HG03280 (cell line): ENCODE data around the gene GSC.
"Not testable (repeated sequence)": the region's sequence is repeated elsewhere in the genome, so short reads cannot be mapped to it uniquely, and the experiment has no call there.

Experiments used
- ATAC-seq: cut with Tn5 transposase; IDR thresholded peaks from one replicate; pipeline ENCODE4 v1.9.1; 2021; ENCODE audit warnings: mild to moderate bottlenecking, moderate library complexity; ENCODE audit not compliant: unreplicated experiment

GSC gene

DNA sequence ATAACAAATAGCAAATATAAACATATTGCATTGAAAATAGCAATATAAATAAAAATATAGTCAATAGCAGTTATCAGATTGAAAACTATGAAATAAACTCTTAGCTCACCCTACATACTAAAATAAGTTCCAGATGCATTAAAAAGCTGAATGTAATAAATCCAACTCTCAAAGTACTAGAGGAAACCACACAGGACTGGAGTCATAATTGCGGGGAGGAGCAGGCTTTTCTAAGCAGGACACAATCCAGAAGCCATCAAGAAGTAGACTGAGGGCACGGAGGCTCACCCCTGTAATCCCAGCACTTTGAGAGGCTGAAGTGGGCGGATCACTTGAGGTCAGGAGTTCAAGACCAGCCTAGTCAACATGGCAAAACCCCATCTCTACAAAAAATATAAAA lies 22.2 kb downstream of the GSC start:
- ATAC-seq, result no peak

DNA sequence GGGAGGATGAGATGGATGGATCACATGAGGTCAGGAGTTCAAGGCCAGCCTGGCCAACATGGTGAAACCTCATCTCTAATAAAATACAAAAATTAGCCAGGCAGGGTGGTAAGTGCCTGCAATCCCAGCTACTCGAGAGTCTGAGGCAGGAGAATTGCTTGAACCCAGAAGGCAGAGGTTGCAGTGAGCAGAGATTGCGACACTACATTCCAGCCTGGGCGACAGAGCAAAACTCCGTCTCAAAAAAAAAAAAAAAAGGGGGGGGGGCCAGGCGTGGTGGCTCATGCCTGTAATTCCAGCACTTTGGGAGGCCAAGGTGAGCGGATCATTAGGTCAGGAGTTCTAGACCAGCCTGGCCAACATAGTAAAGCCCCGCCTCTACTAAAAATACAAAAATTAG lies 22.8 kb downstream of the GSC start:
- not testable (repeated sequence) for ATAC-seq

DNA sequence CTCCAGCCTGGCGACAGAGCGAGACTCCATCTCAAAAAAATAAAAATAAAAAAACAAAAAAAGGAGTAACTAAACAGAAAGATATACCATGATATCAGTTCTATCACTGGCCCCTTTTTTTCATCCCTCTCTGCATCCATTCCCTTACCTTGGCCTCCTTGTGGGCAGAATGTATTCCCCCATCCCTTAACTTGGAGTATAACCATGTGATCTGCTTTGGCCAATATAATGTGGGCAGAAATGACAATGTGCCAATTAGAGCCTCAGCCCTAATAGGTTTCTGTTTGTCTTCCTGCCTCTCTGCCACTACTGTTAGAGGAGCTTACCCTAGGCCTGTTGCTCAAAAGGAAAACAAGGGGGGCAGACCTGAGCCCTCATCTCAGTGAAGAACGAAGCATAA lies 23.8 kb downstream of the GSC start:
- no peak for ATAC-seq

DNA sequence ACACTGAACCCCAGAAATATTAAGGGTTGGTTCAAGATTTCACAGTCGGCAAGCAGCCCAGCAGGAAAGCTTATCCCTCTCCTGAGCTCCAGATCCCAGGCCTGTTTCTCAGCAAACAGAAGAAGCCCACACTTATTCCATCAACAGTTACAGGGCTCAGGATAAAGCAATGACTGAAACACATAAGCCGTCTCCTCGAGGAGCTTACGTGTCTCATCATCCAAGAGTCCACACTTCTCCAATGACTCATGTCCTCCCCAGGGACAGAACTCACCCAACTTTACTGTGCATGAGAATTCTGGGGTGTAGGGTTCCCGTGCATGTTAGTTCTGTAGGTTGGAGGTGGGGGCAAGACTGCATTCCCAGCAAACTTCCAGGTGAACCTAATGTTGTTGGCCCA lies 31.2 kb downstream of the GSC start:
- ATAC-seq, result no peak

DNA sequence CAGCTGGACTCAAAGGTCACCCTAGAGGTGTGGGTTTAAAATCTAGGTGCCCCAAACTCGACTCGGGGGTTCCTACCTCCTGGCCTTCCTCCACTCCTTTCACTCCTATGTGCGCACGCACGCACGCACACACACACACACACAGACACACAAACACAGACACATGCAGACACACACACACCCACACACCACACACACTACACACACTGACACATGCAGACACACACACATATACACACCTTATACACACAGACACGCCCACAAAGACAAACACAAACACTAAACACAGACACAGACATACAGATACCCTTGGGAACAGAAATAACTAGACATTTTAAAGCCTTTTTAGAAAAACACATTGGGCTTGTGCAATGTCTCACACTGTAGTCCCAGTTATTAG lies 31.8 kb downstream of the GSC start:
- no peak for ATAC-seq

DNA sequence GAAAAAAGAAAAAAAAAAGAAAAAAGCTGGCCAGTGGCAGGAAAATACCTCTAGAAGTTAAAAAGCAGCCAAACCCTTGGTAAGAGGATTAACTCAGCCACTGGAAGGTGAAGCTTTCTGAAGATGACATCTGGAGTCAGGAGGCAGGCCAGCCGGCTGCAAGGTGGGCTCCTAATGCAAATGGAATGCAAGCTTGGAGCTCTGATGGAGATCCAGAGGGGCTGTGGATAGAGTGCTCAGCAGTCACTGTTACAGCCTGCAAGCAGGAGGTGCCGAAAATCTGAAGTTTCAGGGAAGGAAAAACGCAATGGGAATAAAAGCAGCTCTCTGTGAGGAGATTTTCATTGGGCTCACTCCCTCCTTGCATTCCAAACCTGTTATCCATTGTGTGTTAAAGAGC lies 41.0 kb downstream of the GSC start:
- ATAC-seq, result no peak

DNA sequence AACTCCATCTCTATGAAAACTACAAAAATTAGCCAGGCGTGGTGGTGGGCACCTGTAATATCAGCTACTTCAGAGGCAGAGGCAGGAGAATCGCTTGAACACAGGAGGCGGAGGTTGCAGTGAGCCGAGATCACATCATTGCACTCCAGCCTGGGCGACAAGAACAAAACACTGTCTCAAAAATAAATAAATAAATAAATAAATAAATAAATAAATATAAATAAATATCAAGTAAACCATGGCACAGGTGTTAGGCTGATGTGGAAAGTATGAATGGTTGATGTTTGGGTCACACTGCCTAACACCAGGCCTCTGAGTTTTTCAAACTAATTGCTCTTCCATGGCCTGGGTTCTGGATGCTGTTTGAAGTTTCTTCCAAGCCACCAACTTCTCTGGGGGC lies 41.5 kb downstream of the GSC start:
- ATAC-seq, result not testable (repeated sequence)

DNA sequence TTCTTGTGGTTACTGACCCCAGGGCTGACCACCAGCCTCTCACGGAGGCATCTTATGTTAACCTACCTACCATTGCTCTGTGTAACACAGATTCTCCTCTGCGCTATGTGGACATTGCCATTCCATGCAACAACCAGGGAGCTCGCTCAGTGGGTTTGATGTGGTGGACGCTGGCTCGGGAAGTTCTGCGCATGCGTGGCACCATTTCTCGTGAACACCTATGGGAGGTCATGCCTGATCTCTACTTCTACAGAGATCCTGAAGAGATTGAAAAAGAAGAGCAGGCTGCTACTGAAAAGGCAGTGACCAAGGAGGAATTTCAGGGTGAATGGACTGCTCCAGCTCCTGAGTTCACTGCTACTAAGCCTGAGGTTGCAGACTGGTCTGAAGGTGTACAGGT lies 43.3 kb downstream of the GSC start:
- ATAC-seq, result not testable (repeated sequence)

DNA sequence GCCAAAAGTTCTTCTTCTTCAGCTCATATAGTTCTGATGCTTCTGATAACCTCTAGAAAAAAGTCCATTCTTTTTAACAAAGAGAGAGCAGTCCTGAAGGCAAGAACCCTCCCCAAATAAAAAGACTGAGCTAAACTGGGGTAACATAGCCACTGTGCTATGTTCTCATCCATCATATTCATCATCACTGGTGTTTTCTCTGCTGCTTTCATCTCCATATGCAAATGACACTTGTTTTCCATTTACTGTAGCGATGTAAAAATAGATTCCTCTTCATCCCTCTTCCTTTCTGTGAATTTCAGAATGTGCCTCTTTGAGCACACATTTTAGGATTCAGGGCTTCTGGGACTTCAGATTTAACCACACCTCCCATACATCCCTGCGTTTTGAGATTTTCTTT lies 44.9 kb downstream of the GSC start:
- ATAC-seq, result no peak

DNA sequence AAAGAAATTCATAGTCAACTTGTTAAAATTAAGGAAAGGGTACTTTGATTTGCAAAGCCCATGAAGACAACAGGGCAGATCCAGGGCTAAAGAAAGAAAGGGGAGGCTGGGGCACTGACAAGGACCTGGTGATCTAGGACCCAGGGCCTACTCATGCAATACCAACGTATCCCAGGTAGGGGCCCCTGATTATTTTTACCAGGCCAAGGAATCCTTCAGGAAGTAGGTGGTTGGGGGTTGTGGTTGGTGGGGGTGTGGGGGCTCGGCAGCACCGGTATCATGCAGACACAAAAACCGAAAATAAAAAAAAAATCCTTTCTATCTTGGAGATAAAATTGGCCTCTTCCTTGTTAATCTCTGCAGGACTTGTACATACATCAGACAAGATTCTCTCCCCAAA lies 47.5 kb downstream of the GSC start:
- no peak for ATAC-seq
